ENCODE data around the gene TSSK2.
A peak's percentile ranks its signal among the peaks of the same experiment; 100 is the strongest.

The TSSK2 gene

GRCh38 chr22:19111140-19111539 is 20.0 kb upstream of the TSSK2 start:
- Histone ChIP-seq H3K4me2 (ENCODE audit: low read length) (no peak overlapping the region), H4K20me1 (ENCODE audit: insufficient read depth, low read length) (peaks cover 84% of the 10 kb centered on the region), H3K4me1 (ENCODE audit: low read length) (peaks cover 16% of the 10 kb centered on the region), H3K36me3 (replicated peaks; ENCODE audit: low read depth, low read length) (peaks cover 3% of the 10 kb centered on the region), H2AFZ (ENCODE audit: low read depth, low read length) (no peak overlapping the region), H3K4me3 (ENCODE audit: low read length) (no peak overlapping the region), H3K27me3 (ENCODE audit: low read depth, low read length) (no peaks in the 10 kb centered on the region), H3K79me2 (ENCODE audit: low read length) (peaks cover 98% of the 10 kb centered on the region), H3K27ac (ENCODE audit: low read length) (no peak overlapping the region), H3K9me3 (ENCODE audit: insufficient read depth, low read length) (no peaks in the 10 kb centered on the region), H3K9ac (ENCODE audit: low read length) (no peak overlapping the region)
- TF ChIP-seq EZH2phosphoT487 (IDR thresholded peaks at IDR 0.05; ENCODE audit: low read depth), result no peak
- TF ChIP-seq, protein P1, sequence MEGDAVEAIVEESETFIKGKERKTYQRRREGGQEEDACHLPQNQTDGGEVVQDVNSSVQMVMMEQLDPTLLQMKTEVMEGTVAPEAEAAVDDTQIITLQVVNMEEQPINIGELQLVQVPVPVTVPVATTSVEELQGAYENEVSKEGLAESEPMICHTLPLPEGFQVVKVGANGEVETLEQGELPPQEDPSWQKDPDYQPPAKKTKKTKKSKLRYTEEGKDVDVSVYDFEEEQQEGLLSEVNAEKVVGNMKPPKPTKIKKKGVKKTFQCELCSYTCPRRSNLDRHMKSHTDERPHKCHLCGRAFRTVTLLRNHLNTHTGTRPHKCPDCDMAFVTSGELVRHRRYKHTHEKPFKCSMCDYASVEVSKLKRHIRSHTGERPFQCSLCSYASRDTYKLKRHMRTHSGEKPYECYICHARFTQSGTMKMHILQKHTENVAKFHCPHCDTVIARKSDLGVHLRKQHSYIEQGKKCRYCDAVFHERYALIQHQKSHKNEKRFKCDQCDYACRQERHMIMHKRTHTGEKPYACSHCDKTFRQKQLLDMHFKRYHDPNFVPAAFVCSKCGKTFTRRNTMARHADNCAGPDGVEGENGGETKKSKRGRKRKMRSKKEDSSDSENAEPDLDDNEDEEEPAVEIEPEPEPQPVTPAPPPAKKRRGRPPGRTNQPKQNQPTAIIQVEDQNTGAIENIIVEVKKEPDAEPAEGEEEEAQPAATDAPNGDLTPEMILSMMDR (IDR thresholded peaks at IDR 0.05; ENCODE audit: low read depth, low read length), result peak; percentile 8; the same call in 1 of the 2 replicates

- H3K27ac ChIP-seq (ENCODE audit: low read length), result no peak overlapping the region
- no peaks in the 10 kb centered on the region for H3K27me3 ChIP-seq (ENCODE audit: low read depth, low read length)
- TF ChIP-seq, protein P1 (IDR thresholded peaks at IDR 0.05; ENCODE audit: low read depth, low read length), result no peak
- no peak for TF ChIP-seq EZH2phosphoT487 (IDR thresholded peaks at IDR 0.05; ENCODE audit: low read depth)
- no peak overlapping the region for H3K4me2 ChIP-seq (ENCODE audit: low read length)
- no peak overlapping the region for H2AFZ ChIP-seq (ENCODE audit: low read depth, low read length)
- H3K4me3 ChIP-seq (ENCODE audit: low read length), result no peak overlapping the region
- H3K79me2 ChIP-seq (ENCODE audit: low read length), result peaks cover 98% of the 10 kb centered on the region
- H3K4me1 ChIP-seq (ENCODE audit: low read length), result peaks cover 16% of the 10 kb centered on the region
- no peak overlapping the region for H3K9ac ChIP-seq (ENCODE audit: low read length)
- peaks cover 84% of the 10 kb centered on the region for H4K20me1 ChIP-seq (ENCODE audit: insufficient read depth, low read length)
- H3K36me3 ChIP-seq (replicated peaks; ENCODE audit: low read depth, low read length), result peaks cover 3% of the 10 kb centered on the region
- H3K9me3 ChIP-seq (ENCODE audit: insufficient read depth, low read length), result no peaks in the 10 kb centered on the region
Observed at GRCh38 chr22:19111584-19111983, 19.5 kb upstream of the TSSK2 start.

- Histone ChIP-seq H3K4me1 (ENCODE audit: low read length) (peaks cover 19% of the 10 kb centered on the region), H3K4me3 (ENCODE audit: low read length) (no peak overlapping the region), H3K79me2 (ENCODE audit: low read length) (peaks cover 98% of the 10 kb centered on the region), H3K9ac (ENCODE audit: low read length) (no peak overlapping the region), H4K20me1 (ENCODE audit: insufficient read depth, low read length) (peaks cover 84% of the 10 kb centered on the region), H3K4me2 (ENCODE audit: low read length) (no peak overlapping the region), H3K27me3 (ENCODE audit: low read depth, low read length) (no peaks in the 10 kb centered on the region), H3K36me3 (replicated peaks; ENCODE audit: low read depth, low read length) (peaks cover 3% of the 10 kb centered on the region), H2AFZ (ENCODE audit: low read depth, low read length) (no peak overlapping the region), H3K9me3 (ENCODE audit: insufficient read depth, low read length) (no peaks in the 10 kb centered on the region), H3K27ac (ENCODE audit: low read length) (no peak overlapping the region)
- TF ChIP-seq EZH2phosphoT487 (IDR thresholded peaks at IDR 0.05; ENCODE audit: low read depth), result no peak
- TF ChIP-seq, protein P1 (IDR thresholded peaks at IDR 0.05; ENCODE audit: low read depth, low read length), result no peak
Observed at GRCh38 chr22:19113429-19113828, 17.7 kb upstream of the TSSK2 start.

- Histone ChIP-seq H3K27ac (ENCODE audit: low read length) (no peak overlapping the region), H3K9me3 (ENCODE audit: insufficient read depth, low read length) (no peaks in the 10 kb centered on the region), H3K36me3 (replicated peaks; ENCODE audit: low read depth, low read length) (peaks cover 7% of the 10 kb centered on the region), H3K4me1 (ENCODE audit: low read length) (peaks cover 11% of the 10 kb centered on the region), H3K9ac (ENCODE audit: low read length) (no peak overlapping the region), H3K27me3 (ENCODE audit: low read depth, low read length) (no peaks in the 10 kb centered on the region), H2AFZ (ENCODE audit: low read depth, low read length) (no peak overlapping the region), H4K20me1 (ENCODE audit: insufficient read depth, low read length) (peaks cover 83% of the 10 kb centered on the region), H3K4me2 (ENCODE audit: low read length) (no peak overlapping the region), H3K79me2 (ENCODE audit: low read length) (peaks cover 98% of the 10 kb centered on the region), H3K4me3 (ENCODE audit: low read length) (no peak overlapping the region)
- no peak for TF ChIP-seq EZH2phosphoT487 (IDR thresholded peaks at IDR 0.05; ENCODE audit: low read depth)
- TF ChIP-seq, protein P1 (IDR thresholded peaks at IDR 0.05; ENCODE audit: low read depth, low read length), result no peak
Observed at GRCh38 chr22:19114984-19115552, 16.0 kb upstream of the TSSK2 start.
